ENCODE results near the gene PDE6A. TPM values are rescaled to one million over a fixed set of nuclear protein-coding genes. Genes with fewer than 3 reads are reported as not detected.

PDE6A gene
- polyA plus RNA-seq, 3 donors, result 0.01 TPM; not detected in 2

DNA sequence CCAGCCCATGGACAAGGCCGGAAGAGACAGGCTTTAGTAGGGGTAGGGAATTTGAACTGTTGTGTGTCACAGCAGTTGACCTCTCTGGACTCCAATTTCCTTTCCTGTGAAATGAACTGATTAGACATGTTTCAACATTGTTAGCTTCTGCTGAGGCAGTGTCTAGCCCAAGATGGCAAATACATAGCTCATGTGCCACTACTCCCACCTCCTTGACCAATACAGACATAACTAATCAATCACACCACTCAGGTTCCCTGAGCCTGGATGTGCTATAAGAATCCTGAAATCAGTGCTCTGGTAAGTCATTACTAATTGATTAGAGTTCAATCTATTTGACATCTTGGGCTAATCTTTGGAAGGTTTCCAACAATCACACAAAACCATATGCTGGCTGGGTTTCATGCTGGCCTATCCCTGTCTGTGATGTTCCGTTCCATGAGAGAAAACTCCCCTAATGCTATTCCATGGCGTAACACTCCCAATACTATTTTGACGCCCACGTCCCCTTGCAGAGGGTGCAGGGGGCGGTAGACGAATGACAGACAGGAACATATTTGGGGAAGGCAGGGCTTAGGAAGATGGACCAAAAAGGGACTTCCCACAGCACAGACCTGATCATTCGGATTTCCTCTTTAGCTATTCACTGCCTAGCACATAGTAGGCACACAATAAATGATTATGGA lies 95.2 kb downstream of the PDE6A start:
- no CpG with 5 or more reads among the region's 8 CpGs for WGBS (ENCODE audit: insufficient coverage)
- intact Hi-C loops (cut with micrococcal nuclease), result no loop called here
- Mint-ChIP-seq H3K9me3 (no peaks in the 10 kb centered on the region), H3K27ac (peak overlapping the region in 1 of 7 donors; percentile 72), H3K36me3 (peaks cover 77 to 82% of the 10 kb centered on the region in 2 donors), H3K4me3 (no peak overlapping the region), H3K4me1 (no peaks in the 10 kb centered on the region), H3K27me3 (ENCODE audit: low read depth in 3 of 3) (no peaks in the 10 kb centered on the region)
- Histone ChIP-seq H3K9me3 (replicated peaks in 1 of 2; ENCODE audit: control insufficient read depth in 1 of 2, insufficient read depth in 1 of 2, low read length in 2 of 2) (no peaks in the 10 kb centered on the region), H3K27me3 (ENCODE audit: control insufficient read depth in 2 of 2, insufficient read depth in 2 of 2, low read length in 2 of 2) (no peaks in the 10 kb centered on the region), H3K79me2 (ENCODE audit: insufficient read depth, low read length) (no peaks in the 10 kb centered on the region), H3K27ac (ENCODE audit: low read depth in 1 of 2, low read length in 2 of 2) (no peak overlapping the region), H3K9ac (ENCODE audit: insufficient read depth, low read length, poor library complexity, severe bottlenecking) (no peak overlapping the region), H3K4me3 (replicated peaks in 1 of 3; ENCODE audit: low read depth in 2 of 3, low read length in 3 of 3) (no peak overlapping the region), H3K4me1 (ENCODE audit: control insufficient read depth in 1 of 2, insufficient read depth in 2 of 2, low read length in 2 of 2) (no peaks in the 10 kb centered on the region), H3K4me2 (replicated peaks; ENCODE audit: extremely low read depth, low read length, poor library complexity, severe bottlenecking) (no peak overlapping the region), H2AFZ (ENCODE audit: insufficient read depth, low read depth, low read length, poor library complexity, severe bottlenecking) (no peak overlapping the region), H3K36me3 (replicated peaks in 1 of 2; ENCODE audit: control insufficient read depth in 1 of 2, insufficient read depth in 2 of 2, low read length in 2 of 2) (peaks cover 68 to 88% of the 10 kb centered on the region in 2 donors), H4K20me1 (ENCODE audit: insufficient read depth, low read length) (peaks cover 15% of the 10 kb centered on the region)
- TF ChIP-seq, protein P1, sequence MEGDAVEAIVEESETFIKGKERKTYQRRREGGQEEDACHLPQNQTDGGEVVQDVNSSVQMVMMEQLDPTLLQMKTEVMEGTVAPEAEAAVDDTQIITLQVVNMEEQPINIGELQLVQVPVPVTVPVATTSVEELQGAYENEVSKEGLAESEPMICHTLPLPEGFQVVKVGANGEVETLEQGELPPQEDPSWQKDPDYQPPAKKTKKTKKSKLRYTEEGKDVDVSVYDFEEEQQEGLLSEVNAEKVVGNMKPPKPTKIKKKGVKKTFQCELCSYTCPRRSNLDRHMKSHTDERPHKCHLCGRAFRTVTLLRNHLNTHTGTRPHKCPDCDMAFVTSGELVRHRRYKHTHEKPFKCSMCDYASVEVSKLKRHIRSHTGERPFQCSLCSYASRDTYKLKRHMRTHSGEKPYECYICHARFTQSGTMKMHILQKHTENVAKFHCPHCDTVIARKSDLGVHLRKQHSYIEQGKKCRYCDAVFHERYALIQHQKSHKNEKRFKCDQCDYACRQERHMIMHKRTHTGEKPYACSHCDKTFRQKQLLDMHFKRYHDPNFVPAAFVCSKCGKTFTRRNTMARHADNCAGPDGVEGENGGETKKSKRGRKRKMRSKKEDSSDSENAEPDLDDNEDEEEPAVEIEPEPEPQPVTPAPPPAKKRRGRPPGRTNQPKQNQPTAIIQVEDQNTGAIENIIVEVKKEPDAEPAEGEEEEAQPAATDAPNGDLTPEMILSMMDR (IDR thresholded peaks at IDR 0.05), result no peak
- no peak for DNase-seq

GRCh38 chr5:149847611-149848010 lies 97.0 kb downstream of the PDE6A start:
- intact Hi-C loops (cut with micrococcal nuclease), result no loop called here
- Histone ChIP-seq H4K20me1 (ENCODE audit: insufficient read depth, low read length) (peaks cover 6% of the 10 kb centered on the region), H3K9ac (ENCODE audit: insufficient read depth, low read length, poor library complexity, severe bottlenecking) (no peak overlapping the region), H2AFZ (ENCODE audit: insufficient read depth, low read depth, low read length, poor library complexity, severe bottlenecking) (no peak overlapping the region), H3K4me1 (ENCODE audit: control insufficient read depth in 1 of 2, insufficient read depth in 2 of 2, low read length in 2 of 2) (no peaks in the 10 kb centered on the region), H3K79me2 (ENCODE audit: insufficient read depth, low read length) (no peaks in the 10 kb centered on the region), H3K4me2 (replicated peaks; ENCODE audit: extremely low read depth, low read length, poor library complexity, severe bottlenecking) (no peak overlapping the region), H3K36me3 (replicated peaks in 1 of 2; ENCODE audit: control insufficient read depth in 1 of 2, insufficient read depth in 2 of 2, low read length in 2 of 2) (peaks cover 84 to 97% of the 10 kb centered on the region in 2 donors), H3K27me3 (ENCODE audit: control insufficient read depth in 2 of 2, insufficient read depth in 2 of 2, low read length in 2 of 2) (no peaks in the 10 kb centered on the region), H3K4me3 (replicated peaks in 1 of 3; ENCODE audit: low read depth in 2 of 3, low read length in 3 of 3) (no peak overlapping the region), H3K27ac (ENCODE audit: low read depth in 1 of 2, low read length in 2 of 2) (no peak overlapping the region), H3K9me3 (replicated peaks in 1 of 2; ENCODE audit: control insufficient read depth in 1 of 2, insufficient read depth in 1 of 2, low read length in 2 of 2) (no peaks in the 10 kb centered on the region)
- DNase-seq, result no peak
- WGBS (ENCODE audit: insufficient coverage), result 98% methylated on average over 7 of the region's 15 CpGs
- Mint-ChIP-seq H3K27me3 (ENCODE audit: low read depth in 3 of 3) (no peaks in the 10 kb centered on the region), H3K4me1 (no peaks in the 10 kb centered on the region), H3K27ac (peak overlapping the region in 1 of 7 donors; percentile 55), H3K4me3 (no peak overlapping the region), H3K36me3 (peaks cover 86% of the 10 kb centered on the region in 2 donors), H3K9me3 (no peaks in the 10 kb centered on the region)
- TF ChIP-seq, protein P1 (IDR thresholded peaks at IDR 0.05), result no peak

All from CD14-positive monocyte (primary cell).